Thyroid gland (tissue), 4 donors: ENCODE data around the gene CEP135.

ENCODE experiments used
- POLR2A ChIP-seq, 2 donors: fragments of 450-650 bp; IDR thresholded peaks; one replicate each; pipeline ENCODE4 v1.6.1; 2017; ENCODE audit warnings: antibody characterized with exemption in 2 of 2, mild to moderate bottlenecking in 2 of 2, moderate library complexity in 1 of 2
- TF ChIP-seq, protein P1 (sequence below), 6 experiments: fragments of 200-600 bp in 3 of 6; fragments of 450-650 bp in 3 of 6; sonication (generic) in 3 of 6; IDR thresholded peaks; one replicate each; pipeline ENCODE4 v1.5.1; 2016 to 2019; ENCODE audit warnings: antibody characterized with exemption in 6 of 6, mild to moderate bottlenecking in 2 of 6, inconsistent platforms in 1 of 6, moderate library complexity in 1 of 6

DNA sequence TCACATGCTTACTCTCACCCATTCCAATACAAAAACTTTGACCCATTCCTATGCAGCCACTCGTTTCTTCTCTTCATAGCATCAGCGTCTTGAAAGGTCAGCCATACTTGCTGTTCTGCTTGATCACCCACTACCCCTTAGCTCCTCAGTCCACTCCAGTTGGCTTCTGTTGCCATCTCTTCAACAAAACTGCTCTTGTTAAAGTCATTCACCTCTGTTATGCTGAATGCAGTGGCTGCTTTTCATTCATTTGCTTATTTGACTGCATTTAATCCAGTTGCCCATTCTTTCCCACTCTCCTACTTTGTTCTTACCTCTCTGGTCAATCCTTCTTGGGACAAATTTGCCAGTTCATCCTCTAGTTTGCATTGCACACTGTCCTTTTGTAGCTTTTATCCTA, 24.9 kb downstream of the CEP135 start:
- TF ChIP-seq, protein P1, sequence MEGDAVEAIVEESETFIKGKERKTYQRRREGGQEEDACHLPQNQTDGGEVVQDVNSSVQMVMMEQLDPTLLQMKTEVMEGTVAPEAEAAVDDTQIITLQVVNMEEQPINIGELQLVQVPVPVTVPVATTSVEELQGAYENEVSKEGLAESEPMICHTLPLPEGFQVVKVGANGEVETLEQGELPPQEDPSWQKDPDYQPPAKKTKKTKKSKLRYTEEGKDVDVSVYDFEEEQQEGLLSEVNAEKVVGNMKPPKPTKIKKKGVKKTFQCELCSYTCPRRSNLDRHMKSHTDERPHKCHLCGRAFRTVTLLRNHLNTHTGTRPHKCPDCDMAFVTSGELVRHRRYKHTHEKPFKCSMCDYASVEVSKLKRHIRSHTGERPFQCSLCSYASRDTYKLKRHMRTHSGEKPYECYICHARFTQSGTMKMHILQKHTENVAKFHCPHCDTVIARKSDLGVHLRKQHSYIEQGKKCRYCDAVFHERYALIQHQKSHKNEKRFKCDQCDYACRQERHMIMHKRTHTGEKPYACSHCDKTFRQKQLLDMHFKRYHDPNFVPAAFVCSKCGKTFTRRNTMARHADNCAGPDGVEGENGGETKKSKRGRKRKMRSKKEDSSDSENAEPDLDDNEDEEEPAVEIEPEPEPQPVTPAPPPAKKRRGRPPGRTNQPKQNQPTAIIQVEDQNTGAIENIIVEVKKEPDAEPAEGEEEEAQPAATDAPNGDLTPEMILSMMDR (IDR thresholded peaks at IDR 0.05): no peak
- no peak for TF ChIP-seq POLR2A (IDR thresholded peaks at IDR 0.05)
